ENCODE measurements around the gene HMG20A.

HMG20A gene

DNA sequence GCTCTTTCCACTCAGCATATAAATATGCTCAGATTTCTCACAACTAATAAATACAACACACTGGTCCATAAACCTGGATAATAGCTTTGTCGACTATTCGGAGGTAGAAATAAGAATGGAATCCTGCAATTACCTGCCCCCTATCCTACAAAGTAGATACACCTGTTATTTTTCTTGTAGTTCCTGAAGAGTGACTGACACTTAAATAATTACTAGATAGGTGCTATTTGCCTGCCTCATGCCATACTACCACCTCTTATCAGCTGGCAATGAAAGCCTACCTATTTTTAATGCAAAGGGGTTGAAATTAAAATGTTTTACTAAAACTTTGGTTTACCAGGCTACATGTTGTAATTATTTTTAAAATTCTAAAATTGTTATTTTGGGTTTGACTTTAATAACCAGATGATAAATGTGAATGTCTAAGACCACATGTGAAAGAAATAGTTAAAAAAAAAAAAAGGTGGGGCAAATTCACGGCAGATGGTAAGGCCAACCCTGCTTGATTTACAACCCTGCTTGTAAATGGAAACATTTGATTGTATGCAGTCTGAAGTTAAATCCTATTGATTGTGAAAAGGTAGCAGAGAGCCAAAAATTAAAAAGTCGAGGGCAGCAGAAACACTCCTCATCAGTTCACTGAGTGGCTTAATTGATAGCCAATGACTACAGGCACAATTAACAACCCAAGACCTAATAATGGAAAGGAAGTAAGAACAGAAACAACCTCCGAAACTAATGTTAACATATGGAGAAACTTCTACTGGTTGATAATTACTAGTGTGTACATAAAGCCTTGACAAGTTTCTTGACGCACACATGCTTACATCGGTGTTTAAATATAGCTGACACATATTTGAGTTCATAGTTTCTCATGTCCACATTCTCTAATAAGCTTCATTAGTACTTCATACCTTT lies 9.7 kb upstream of the HMG20A start:
- Histone ChIP-seq H3K9ac (ENCODE audit: low read length) (no peak overlapping the region), H3K4me3 (ENCODE audit: low read length) (no peak overlapping the region), H3K9me3 (ENCODE audit: control insufficient read depth, low read depth, low read length) (no peaks in the 10 kb centered on the region), H3K36me3 (ENCODE audit: control insufficient read depth, low read depth, low read length) (no peaks in the 10 kb centered on the region), H3K27ac (ENCODE audit: low read length) (no peak overlapping the region), H3K27me3 (ENCODE audit: control insufficient read depth, insufficient read depth, low read length) (no peaks in the 10 kb centered on the region), H3K4me1 (ENCODE audit: control insufficient read depth, low read depth, low read length) (peaks cover 8% of the 10 kb centered on the region)

DNA sequence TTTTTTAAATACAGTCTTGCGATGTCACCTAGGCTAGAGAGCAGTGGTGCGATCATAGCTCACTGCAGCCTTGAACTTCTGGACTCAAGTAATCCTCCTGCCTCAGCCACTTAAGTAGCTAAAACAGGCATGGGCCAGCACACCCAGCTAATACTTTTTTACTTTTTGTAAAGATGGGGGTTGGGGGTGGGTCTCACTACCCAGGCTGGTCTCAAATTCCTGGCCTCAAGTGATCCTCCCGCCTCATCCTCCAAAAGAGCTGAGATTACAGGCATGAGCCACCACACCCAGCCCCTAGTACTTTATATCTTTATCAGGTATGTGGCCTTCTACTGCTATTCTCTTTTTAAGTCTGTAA lies 9.1 kb upstream of the HMG20A start:
- Histone ChIP-seq H3K9me3 (ENCODE audit: control insufficient read depth, low read depth, low read length) (no peaks in the 10 kb centered on the region), H3K27ac (ENCODE audit: low read length) (no peak overlapping the region), H3K27me3 (ENCODE audit: control insufficient read depth, insufficient read depth, low read length) (no peaks in the 10 kb centered on the region), H3K9ac (ENCODE audit: low read length) (no peak overlapping the region), H3K36me3 (ENCODE audit: control insufficient read depth, low read depth, low read length) (no peaks in the 10 kb centered on the region), H3K4me1 (ENCODE audit: control insufficient read depth, low read depth, low read length) (peaks cover 11% of the 10 kb centered on the region), H3K4me3 (ENCODE audit: low read length) (no peak overlapping the region)

DNA sequence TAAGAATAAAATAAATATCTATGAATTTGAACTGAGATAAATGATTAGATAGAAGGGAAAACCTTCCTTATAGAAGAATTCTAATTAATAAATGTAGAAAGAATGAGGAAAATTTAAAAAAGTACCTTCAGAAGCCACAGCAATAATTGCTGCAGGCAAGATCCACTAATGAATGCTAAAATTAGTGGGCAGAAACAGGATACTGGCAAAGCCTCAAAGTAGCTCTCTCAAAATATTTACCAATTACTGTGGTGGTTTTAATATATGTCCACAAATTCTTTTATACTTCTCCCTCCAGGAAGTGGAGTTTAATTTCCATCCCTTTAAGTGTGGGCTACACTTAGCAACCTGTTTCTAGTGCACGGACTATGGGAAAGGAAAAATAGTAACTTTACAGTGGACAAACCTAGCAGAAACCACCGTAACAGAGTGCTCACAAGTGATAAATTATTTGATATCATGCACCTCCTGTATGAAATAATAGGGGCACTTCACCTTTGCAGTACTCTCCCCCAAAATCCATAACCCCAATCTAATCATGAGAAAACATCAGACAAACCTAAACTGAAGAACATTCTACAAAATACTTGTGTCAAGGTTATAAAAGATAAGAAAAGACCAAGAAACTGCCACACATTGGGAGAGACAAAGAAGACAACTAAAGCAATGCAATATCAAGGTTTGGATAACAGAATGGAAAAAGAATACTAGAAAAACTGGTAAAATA lies 7.6 kb upstream of the HMG20A start:
- H3K27me3 ChIP-seq (ENCODE audit: control insufficient read depth, insufficient read depth, low read length): no peaks in the 10 kb centered on the region
- H3K36me3 ChIP-seq (ENCODE audit: control insufficient read depth, low read depth, low read length): no peaks in the 10 kb centered on the region
- no peaks in the 10 kb centered on the region for H3K9me3 ChIP-seq (ENCODE audit: control insufficient read depth, low read depth, low read length)
- H3K4me1 ChIP-seq (ENCODE audit: control insufficient read depth, low read depth, low read length): peaks cover 22% of the 10 kb centered on the region
- no peak overlapping the region for H3K9ac ChIP-seq (ENCODE audit: low read length)
- H3K27ac ChIP-seq (ENCODE audit: low read length): no peak overlapping the region
- no peak overlapping the region for H3K4me3 ChIP-seq (ENCODE audit: low read length)

DNA sequence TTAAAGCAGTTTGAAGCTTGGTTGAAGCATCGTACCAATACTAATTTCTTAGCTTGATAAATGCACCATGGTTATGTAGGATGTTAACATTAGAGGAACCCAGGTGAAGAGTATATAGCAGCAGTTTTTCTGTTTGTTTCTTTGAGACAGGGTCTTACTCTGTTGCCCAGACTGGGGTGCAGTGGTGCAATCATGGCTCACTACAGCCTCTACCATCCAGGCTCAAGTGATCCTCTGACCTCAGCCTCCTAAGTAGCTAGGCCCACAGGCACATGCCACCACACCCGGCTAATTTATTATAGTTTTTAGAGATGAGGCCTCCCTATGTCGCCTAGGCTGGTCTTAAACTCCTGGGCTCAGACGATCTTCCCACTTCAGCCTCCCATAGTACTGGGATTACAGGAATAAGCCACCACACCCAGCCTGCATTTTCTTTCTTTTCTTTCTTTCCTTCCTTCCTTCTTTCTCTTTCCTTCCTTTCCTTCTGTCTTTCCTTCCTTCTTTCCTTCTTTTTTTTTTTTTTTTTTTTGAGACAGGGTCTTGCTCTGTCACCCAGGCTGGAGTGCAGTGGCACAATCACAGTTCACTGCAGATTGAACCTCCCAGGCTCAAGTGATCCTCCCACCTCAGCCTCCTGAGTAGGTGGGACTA lies 6.9 kb upstream of the HMG20A start:
- Histone ChIP-seq H3K36me3 (ENCODE audit: control insufficient read depth, low read depth, low read length) (no peaks in the 10 kb centered on the region), H3K27me3 (ENCODE audit: control insufficient read depth, insufficient read depth, low read length) (no peaks in the 10 kb centered on the region), H3K27ac (ENCODE audit: low read length) (no peak overlapping the region), H3K4me1 (ENCODE audit: control insufficient read depth, low read depth, low read length) (peaks cover 29% of the 10 kb centered on the region), H3K4me3 (ENCODE audit: low read length) (no peak overlapping the region), H3K9ac (ENCODE audit: low read length) (no peak overlapping the region), H3K9me3 (ENCODE audit: control insufficient read depth, low read depth, low read length) (no peaks in the 10 kb centered on the region)

DNA sequence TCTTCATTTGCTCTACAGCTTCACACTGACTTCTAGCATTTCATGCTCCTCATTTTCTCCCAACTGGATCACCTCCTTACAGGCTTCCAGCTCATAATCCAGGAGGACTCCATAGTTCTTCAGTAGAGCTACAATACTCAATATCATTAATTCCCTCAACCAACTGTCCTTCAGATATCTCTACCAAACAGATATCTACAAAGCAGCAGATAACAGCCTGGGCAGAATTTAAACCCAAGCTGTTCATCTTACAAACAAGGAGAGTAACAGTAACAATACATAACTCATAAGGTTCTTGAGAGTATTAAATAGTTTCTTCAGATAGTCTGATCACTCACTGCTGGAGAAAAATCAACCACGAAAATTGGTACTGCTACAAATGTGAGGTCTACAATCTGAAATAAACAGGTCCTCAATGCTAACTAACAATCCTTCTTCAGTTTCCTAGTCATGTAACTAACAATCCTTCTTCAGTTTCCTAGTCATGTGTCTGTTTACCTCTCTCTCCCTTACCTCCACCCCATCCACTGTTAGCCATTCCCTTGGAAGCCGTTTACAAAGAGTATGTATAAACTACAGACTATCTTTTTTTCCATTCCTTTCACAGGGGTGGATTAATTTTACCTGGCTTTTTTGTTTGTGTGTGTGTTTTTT lies 5.8 kb upstream of the HMG20A start:
- Histone ChIP-seq H3K9me3 (ENCODE audit: control insufficient read depth, low read depth, low read length) (no peaks in the 10 kb centered on the region), H3K27ac (ENCODE audit: low read length) (no peak overlapping the region), H3K27me3 (ENCODE audit: control insufficient read depth, insufficient read depth, low read length) (no peaks in the 10 kb centered on the region), H3K4me1 (ENCODE audit: control insufficient read depth, low read depth, low read length) (peaks cover 29% of the 10 kb centered on the region), H3K9ac (ENCODE audit: low read length) (no peak overlapping the region), H3K4me3 (ENCODE audit: low read length) (no peak overlapping the region), H3K36me3 (ENCODE audit: control insufficient read depth, low read depth, low read length) (no peaks in the 10 kb centered on the region)

DNA sequence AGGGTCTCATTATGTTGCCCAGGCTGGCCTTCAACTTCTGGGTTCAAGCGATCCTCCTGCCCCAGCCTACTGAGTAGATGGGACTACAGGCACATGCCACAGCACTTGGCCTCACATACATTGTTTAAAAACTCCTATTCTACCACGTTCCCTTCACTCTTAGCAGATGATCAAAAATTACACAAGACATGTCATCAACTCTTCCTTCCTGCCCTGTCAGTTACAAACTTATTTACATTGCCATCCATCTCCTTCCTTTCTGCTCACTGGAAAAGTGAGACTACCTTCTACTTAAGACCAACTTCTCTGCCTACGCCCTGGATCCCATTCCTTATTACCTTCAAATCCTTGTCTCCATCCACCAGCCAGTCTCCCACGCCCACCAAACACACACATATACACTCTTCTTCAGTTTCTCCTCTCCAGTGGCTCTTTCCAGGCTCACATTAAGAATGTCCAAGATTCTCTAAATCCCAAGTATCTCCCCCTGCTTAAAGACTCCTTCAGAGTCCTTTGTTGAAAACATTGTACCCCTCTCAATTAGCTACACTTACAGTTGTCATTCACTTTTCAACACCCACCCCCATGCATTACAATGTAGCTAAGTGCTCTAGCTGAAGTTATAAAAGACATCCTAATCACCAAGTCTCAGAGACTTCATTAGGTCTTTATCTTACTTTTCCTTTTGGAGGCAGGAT lies 5.1 kb upstream of the HMG20A start:
- Histone ChIP-seq H3K4me3 (ENCODE audit: low read length) (no peak overlapping the region), H3K27me3 (ENCODE audit: control insufficient read depth, insufficient read depth, low read length) (no peaks in the 10 kb centered on the region), H3K9ac (ENCODE audit: low read length) (no peak overlapping the region), H3K27ac (ENCODE audit: low read length) (no peak overlapping the region), H3K4me1 (ENCODE audit: control insufficient read depth, low read depth, low read length) (peaks cover 29% of the 10 kb centered on the region), H3K36me3 (ENCODE audit: control insufficient read depth, low read depth, low read length) (no peaks in the 10 kb centered on the region), H3K9me3 (ENCODE audit: control insufficient read depth, low read depth, low read length) (no peaks in the 10 kb centered on the region)

DNA sequence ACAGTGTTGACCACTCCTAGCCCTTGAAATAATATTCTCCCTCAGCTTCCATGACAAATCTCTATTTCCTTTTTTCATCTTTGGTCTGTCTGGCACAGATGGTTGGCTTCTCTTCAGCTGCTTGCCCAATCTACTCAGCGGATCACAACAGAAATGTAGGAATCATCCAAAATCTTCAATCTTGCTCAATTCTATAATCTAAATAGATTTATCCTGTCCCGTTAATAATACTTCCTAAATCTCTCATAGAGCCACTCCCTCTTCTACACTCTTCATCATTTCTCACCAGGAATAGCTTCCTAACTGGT lies 4.6 kb upstream of the HMG20A start:
- Histone ChIP-seq H3K27me3 (ENCODE audit: control insufficient read depth, insufficient read depth, low read length) (no peaks in the 10 kb centered on the region), H3K9me3 (ENCODE audit: control insufficient read depth, low read depth, low read length) (no peaks in the 10 kb centered on the region), H3K27ac (ENCODE audit: low read length) (no peak overlapping the region), H3K4me1 (ENCODE audit: control insufficient read depth, low read depth, low read length) (peaks cover 29% of the 10 kb centered on the region), H3K9ac (ENCODE audit: low read length) (no peak overlapping the region), H3K4me3 (ENCODE audit: low read length) (no peak overlapping the region), H3K36me3 (ENCODE audit: control insufficient read depth, low read depth, low read length) (no peaks in the 10 kb centered on the region)

DNA sequence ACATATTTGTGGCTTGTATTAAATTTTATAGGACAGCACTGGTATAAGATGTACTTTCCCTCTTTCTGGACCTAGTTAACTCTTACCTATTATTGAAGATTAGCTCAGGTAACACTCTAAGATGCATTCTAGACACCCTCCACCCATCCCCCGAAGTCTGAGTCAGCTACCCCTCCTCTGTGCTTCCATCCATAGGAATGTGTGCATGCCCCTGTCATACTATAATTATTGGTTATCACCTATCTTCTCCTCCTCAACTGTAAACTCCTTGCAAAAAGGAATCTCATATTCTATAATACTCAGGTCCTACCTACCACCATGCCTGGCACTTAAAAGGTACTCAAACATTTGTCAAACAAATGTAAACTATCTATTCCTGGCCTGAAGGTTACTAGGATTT lies 3.7 kb upstream of the HMG20A start:
- Histone ChIP-seq H3K4me1 (ENCODE audit: control insufficient read depth, low read depth, low read length) (peaks cover 36% of the 10 kb centered on the region), H3K36me3 (ENCODE audit: control insufficient read depth, low read depth, low read length) (no peaks in the 10 kb centered on the region), H3K27me3 (ENCODE audit: control insufficient read depth, insufficient read depth, low read length) (no peaks in the 10 kb centered on the region), H3K9ac (ENCODE audit: low read length) (no peak overlapping the region), H3K27ac (ENCODE audit: low read length) (no peak overlapping the region), H3K4me3 (ENCODE audit: low read length) (no peak overlapping the region), H3K9me3 (ENCODE audit: control insufficient read depth, low read depth, low read length) (no peaks in the 10 kb centered on the region)

DNA sequence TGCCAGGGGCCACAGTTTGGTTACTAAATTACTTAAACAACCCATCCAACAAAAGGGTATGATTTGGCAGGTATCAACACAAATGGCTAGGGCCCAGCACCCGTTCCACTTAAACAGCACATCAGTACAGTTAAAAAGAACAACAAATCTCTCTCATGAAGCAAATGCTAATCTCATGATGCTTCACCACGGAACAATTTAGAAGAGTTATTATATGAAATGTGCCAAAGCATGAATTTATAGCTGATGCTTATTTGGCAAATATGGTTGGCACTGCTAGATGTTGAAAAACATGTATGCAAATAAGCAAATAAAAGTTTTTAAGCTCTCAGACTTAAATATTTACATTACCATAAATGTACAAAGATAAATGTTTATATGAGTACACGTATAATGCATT lies 3.1 kb upstream of the HMG20A start:
- Histone ChIP-seq H3K4me1 (ENCODE audit: control insufficient read depth, low read depth, low read length) (peaks cover 36% of the 10 kb centered on the region), H3K9ac (ENCODE audit: low read length) (no peak overlapping the region), H3K9me3 (ENCODE audit: control insufficient read depth, low read depth, low read length) (no peaks in the 10 kb centered on the region), H3K27ac (ENCODE audit: low read length) (no peak overlapping the region), H3K27me3 (ENCODE audit: control insufficient read depth, insufficient read depth, low read length) (no peaks in the 10 kb centered on the region), H3K4me3 (ENCODE audit: low read length) (no peak overlapping the region), H3K36me3 (ENCODE audit: control insufficient read depth, low read depth, low read length) (no peaks in the 10 kb centered on the region)

DNA sequence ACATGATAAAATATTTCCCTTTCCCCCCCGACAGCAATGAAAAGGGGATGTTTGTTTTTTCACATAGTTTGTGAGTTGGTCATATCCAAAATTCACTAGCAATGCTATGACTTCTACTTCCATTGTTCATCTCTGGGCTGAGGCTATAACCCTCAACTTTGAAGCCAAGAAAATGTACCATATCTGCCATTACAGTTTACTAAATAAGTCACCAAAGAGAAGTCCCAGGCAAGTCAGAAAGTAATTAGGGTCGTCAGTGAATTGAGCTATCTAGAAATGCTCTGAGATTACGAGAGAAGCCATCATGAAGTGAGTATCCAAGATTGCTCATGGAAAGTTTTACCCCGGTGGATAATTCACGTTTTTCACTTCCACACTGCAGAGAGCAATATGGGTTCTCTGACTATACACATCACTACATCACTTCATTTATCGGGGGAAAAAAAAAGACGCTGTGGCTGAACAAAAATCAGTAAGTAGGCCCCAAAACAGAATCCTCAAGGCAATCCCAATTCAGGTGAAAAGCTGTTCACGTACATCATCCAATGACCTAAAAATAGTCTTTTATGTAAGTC lies 2.2 kb upstream of the HMG20A start:
- H3K27ac ChIP-seq (ENCODE audit: low read length): no peak overlapping the region
- peak overlapping the region; percentile 61 for H3K4me3 ChIP-seq (ENCODE audit: low read length)
- H3K36me3 ChIP-seq (ENCODE audit: control insufficient read depth, low read depth, low read length): no peaks in the 10 kb centered on the region
- H3K4me1 ChIP-seq (ENCODE audit: control insufficient read depth, low read depth, low read length): peaks cover 36% of the 10 kb centered on the region
- H3K27me3 ChIP-seq (ENCODE audit: control insufficient read depth, insufficient read depth, low read length): no peaks in the 10 kb centered on the region
- H3K9me3 ChIP-seq (ENCODE audit: control insufficient read depth, low read depth, low read length): no peaks in the 10 kb centered on the region
- peak overlapping the region; percentile 66 for H3K9ac ChIP-seq (ENCODE audit: low read length)
